ENCODE measurements around the gene ERC1. TPM values are rescaled to one million over a fixed set of nuclear protein-coding genes. Genes with fewer than 3 reads are reported as not detected.
A peak's percentile ranks its signal among the peaks of the same experiment; 100 is the strongest.

Gene ERC1
- total RNA-seq, 1 donor from 2014 or later, result 79.5 TPM

DNA sequence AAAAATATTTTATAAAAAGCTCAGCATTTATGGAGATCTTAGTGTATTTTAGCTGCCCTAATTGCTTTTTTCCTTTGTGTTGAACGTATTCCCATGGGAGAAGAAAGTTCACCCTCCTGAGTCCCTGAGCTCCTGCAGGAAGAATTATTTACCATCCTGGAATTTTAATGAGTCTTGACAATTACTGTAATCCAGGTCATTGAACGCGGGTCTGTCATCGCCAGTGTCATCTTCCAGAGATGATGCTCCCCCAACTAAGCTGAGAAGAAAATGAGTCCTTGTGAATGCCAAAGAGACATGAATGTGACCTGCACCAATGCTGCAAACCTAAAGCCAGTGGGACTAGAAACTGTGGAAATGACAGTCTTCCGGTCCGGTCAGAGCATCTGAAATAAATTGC lies 473.9 kb downstream of the ERC1 start:
- peaks cover 11% of the 10 kb centered on the region for H3K9me3 Mint-ChIP-seq (ENCODE audit: unreplicated experiment)
- H3K36me3 Mint-ChIP-seq (ENCODE audit: unreplicated experiment), result peaks cover 18% of the 10 kb centered on the region

GRCh38 chr12:1465990-1466389 lies 475.0 kb downstream of the ERC1 start:
- Mint-ChIP-seq H3K27ac (ENCODE audit: unreplicated experiment) (no peak overlapping the region), H3K27me3 (ENCODE audit: unreplicated experiment) (no peaks in the 10 kb centered on the region)

More for the DNA sequence above, 473.9 kb downstream of the ERC1 start:
- Mint-ChIP-seq H3K4me3 (ENCODE audit: unreplicated experiment) (no peak overlapping the region), H3K27me3 (ENCODE audit: unreplicated experiment) (no peaks in the 10 kb centered on the region), H3K4me1 (ENCODE audit: unreplicated experiment) (peaks cover 31% of the 10 kb centered on the region), H3K27ac (ENCODE audit: unreplicated experiment) (no peak overlapping the region)
- TF ChIP-seq, protein P1, sequence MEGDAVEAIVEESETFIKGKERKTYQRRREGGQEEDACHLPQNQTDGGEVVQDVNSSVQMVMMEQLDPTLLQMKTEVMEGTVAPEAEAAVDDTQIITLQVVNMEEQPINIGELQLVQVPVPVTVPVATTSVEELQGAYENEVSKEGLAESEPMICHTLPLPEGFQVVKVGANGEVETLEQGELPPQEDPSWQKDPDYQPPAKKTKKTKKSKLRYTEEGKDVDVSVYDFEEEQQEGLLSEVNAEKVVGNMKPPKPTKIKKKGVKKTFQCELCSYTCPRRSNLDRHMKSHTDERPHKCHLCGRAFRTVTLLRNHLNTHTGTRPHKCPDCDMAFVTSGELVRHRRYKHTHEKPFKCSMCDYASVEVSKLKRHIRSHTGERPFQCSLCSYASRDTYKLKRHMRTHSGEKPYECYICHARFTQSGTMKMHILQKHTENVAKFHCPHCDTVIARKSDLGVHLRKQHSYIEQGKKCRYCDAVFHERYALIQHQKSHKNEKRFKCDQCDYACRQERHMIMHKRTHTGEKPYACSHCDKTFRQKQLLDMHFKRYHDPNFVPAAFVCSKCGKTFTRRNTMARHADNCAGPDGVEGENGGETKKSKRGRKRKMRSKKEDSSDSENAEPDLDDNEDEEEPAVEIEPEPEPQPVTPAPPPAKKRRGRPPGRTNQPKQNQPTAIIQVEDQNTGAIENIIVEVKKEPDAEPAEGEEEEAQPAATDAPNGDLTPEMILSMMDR (IDR thresholded peaks at IDR 0.05), result no peak
- DNase-seq (ENCODE audit: extremely low spot score, unreplicated experiment), result no peak

DNA sequence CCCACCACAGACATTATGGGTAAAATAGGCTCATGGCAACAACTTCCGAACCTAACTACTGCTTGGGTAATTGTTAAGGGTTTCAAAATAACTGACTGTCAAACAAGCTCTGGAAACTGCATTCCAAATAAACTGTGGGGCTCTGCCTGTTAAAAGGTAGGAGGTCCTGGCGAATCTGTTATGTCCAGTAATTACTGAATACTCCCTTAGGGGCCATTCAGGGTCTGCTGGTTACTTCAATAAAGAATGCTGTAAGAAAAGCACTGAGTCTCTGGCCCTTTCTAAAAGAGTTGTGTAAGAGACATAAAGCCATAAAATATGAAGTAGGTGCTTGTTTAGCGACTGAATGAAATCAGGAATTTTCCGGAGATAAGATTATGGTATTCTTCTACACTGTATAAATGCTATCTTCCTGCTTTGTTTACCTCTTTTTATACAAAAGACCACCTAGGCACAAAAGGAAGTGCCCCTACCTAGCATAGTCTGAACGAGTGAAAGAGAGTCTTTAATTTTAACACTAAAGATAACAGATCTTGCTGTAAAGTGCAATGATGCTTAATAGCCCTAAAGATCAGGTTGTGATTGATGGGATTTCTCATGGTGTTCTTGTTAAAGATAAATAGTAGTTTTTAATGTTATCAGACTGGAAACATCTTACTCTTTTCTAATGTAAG lies 475.6 kb downstream of the ERC1 start:
- TF ChIP-seq, protein P1 (IDR thresholded peaks at IDR 0.05), result no peak
- H3K27me3 Mint-ChIP-seq (ENCODE audit: unreplicated experiment), result no peaks in the 10 kb centered on the region
- H3K4me3 Mint-ChIP-seq (ENCODE audit: unreplicated experiment), result no peak overlapping the region
- peaks cover 11% of the 10 kb centered on the region for H3K36me3 Mint-ChIP-seq (ENCODE audit: unreplicated experiment)
- peaks cover 23% of the 10 kb centered on the region for H3K4me1 Mint-ChIP-seq (ENCODE audit: unreplicated experiment)
- no peak for DNase-seq (ENCODE audit: extremely low spot score, unreplicated experiment)
- peaks cover 7% of the 10 kb centered on the region for H3K9me3 Mint-ChIP-seq (ENCODE audit: unreplicated experiment)
- H3K27ac Mint-ChIP-seq (ENCODE audit: unreplicated experiment), result no peak overlapping the region

More at GRCh38 chr12:1465990-1466389, 475.0 kb downstream of the ERC1 start:
- peaks cover 26% of the 10 kb centered on the region for H3K4me1 Mint-ChIP-seq (ENCODE audit: unreplicated experiment)
- peaks cover 7% of the 10 kb centered on the region for H3K9me3 Mint-ChIP-seq (ENCODE audit: unreplicated experiment)
- TF ChIP-seq, protein P1 (IDR thresholded peaks at IDR 0.05), result no peak
- peaks cover 13% of the 10 kb centered on the region for H3K36me3 Mint-ChIP-seq (ENCODE audit: unreplicated experiment)
- H3K4me3 Mint-ChIP-seq (ENCODE audit: unreplicated experiment), result no peak overlapping the region
- DNase-seq (ENCODE audit: extremely low spot score, unreplicated experiment), result no peak

DNA sequence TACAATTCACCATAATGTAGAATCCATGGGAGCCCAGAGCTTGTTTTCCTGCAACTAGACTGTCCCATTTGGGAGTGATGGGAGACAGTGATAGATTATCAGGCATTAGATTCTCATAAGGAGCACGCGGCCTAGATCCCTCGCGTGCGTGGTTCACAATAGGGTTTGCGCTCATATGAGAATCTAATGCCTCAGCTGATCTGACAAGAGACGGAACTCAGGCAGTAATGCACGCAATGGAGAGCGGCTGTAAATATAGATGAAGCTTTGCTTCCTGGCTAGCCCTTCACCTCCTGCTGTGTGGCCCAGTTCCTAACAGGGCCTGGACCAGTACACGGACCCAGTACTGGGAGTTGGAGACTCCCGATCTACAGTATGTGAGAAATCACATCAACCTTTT lies 476.7 kb downstream of the ERC1 start:
- H3K4me1 Mint-ChIP-seq (ENCODE audit: unreplicated experiment), result peaks cover 23% of the 10 kb centered on the region
- H3K27ac Mint-ChIP-seq (ENCODE audit: unreplicated experiment), result no peak overlapping the region
- no peaks in the 10 kb centered on the region for H3K27me3 Mint-ChIP-seq (ENCODE audit: unreplicated experiment)
- peaks cover 11% of the 10 kb centered on the region for H3K36me3 Mint-ChIP-seq (ENCODE audit: unreplicated experiment)
- TF ChIP-seq, protein P1 (IDR thresholded peaks at IDR 0.05), result no peak
- no peaks in the 10 kb centered on the region for H3K9me3 Mint-ChIP-seq (ENCODE audit: unreplicated experiment)
- DNase-seq (ENCODE audit: extremely low spot score, unreplicated experiment), result no peak
- no peak overlapping the region for H3K4me3 Mint-ChIP-seq (ENCODE audit: unreplicated experiment)

DNA sequence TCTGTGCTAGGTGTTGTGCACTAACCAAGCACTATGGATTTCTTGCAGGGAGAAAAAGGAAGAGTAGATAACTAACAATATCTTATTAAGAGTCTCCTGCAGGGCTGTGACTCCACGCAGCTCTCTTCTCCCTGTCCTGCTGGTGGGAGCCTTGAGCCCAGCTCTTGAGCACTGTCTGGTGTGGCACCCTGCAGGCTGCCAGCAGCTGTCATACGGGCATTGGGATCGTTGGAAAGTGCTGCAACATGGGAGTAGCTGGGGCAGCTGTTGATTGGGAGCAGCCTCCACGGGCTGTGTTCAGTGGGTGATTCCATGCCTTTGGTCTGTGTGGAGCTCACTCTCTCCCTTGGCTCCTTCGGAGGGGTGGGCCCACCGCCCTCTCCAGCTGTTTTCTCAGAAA lies 478.0 kb downstream of the ERC1 start:
- no peaks in the 10 kb centered on the region for H3K27me3 Mint-ChIP-seq (ENCODE audit: unreplicated experiment)
- no peak overlapping the region for H3K4me3 Mint-ChIP-seq (ENCODE audit: unreplicated experiment)
- TF ChIP-seq, protein P1 (IDR thresholded peaks at IDR 0.05), result no peak
- peaks cover 11% of the 10 kb centered on the region for H3K36me3 Mint-ChIP-seq (ENCODE audit: unreplicated experiment)
- H3K4me1 Mint-ChIP-seq (ENCODE audit: unreplicated experiment), result peaks cover 14% of the 10 kb centered on the region
- no peaks in the 10 kb centered on the region for H3K9me3 Mint-ChIP-seq (ENCODE audit: unreplicated experiment)
- H3K27ac Mint-ChIP-seq (ENCODE audit: unreplicated experiment), result peak overlapping the region; percentile 54
- no peak for DNase-seq (ENCODE audit: extremely low spot score, unreplicated experiment)
